AG04450 (cell line): Measurements from ENCODE around the gene ARFIP1. TPM values are rescaled to one million over a fixed set of nuclear protein-coding genes. Genes with fewer than 3 reads are reported as not detected.
"Not testable (repeated sequence)": the region's sequence is repeated elsewhere in the genome, so short reads cannot be mapped to it uniquely, and the experiment has no call there.

Experiments used
- CTCF ChIA-PET: fragments of 300-600, 350-600 bp; formaldehyde crosslinking; extraction: SDS; loops from one replicate; lab custom pipeline; 2022; ENCODE audit warnings: antibody characterized with exemption, inconsistent platforms; lab: Charles Lee
- POLR2A ChIA-PET: fragments of 350-600 bp; formaldehyde crosslinking; extraction: SDS; loops from one replicate; lab custom pipeline; 2021; ENCODE audit warnings: antibody characterized with exemption, inconsistent platforms; lab: Yijun Ruan, JAX
- DNase-seq: peaks from one replicate; pipeline ENCODE4 v3.0.0-alpha.2; 2011; ENCODE audit warnings: low read depth, low spot score
- H3K27ac ChIP-seq: one replicate; pipeline ENCODE4 v1.5.1; 2012; ENCODE audit warnings: low read depth, low read length, control low read depth
- H3K27me3 ChIP-seq: one replicate; pipeline ENCODE4 v1.6.0; 2012; ENCODE audit warnings: low read length; ENCODE audit not compliant: control insufficient read depth, insufficient read depth
- H3K4me3 ChIP-seq: 2 replicates; pipeline ENCODE4 v1.5.1; 2011; ENCODE audit warnings: mild to moderate bottlenecking, low read depth, low read length, control low read depth
- H3K9me3 ChIP-seq: 2 replicates; pipeline ENCODE4 v1.5.1; 2012; ENCODE audit warnings: low read length; ENCODE audit not compliant: control insufficient read depth, insufficient read depth
- polyA plus RNA-seq: library from polyadenylated mRNA; depleted of rRNA; stranded (reverse); fragments of >200 nt; gene quantifications from 2 replicates; pipeline ENCODE4 v1.2.3, GENCODE V29; 2011
- TF ChIP-seq, protein P1 (sequence below): IDR thresholded peaks from 2 replicates; pipeline ENCODE4 v1.5.1; 2011; ENCODE audit warnings: low read depth, low read length, control low read depth, inconsistent platforms

ARFIP1 gene
- polyA plus RNA-seq, 1 experiment, result 42.0 TPM

DNA sequence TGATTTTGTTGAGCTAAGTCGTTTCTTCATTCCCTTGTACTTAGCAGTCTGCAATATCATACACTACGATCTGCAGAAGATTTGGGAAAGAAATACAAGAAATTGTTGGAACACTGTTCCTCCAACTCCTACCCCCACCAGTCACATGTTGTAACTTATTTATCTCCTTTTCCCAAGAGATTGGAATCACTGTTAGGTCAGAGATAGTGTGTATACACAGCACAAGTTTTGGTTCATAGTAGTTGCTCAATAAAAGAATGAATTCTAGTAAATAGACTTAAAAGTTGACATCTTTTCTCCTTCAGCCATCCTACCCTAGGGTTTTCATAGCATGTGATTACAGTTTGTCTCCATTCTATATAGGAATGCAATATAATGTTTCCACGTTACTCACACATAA is 68.8 kb downstream of the ARFIP1 start:
- CTCF ChIA-PET, result interaction anchor here (0.8 to 7.2 kb wide), 6 partner anchors 28 to 348 kb away, joined by 3 to 148 read pairs (median 4); no protein-coding TSS in a partner anchor
- H3K27ac ChIP-seq, result no peak overlapping the region
- H3K4me3 ChIP-seq, result no peak overlapping the region
- DNase-seq, result no peak
- TF ChIP-seq, protein P1, sequence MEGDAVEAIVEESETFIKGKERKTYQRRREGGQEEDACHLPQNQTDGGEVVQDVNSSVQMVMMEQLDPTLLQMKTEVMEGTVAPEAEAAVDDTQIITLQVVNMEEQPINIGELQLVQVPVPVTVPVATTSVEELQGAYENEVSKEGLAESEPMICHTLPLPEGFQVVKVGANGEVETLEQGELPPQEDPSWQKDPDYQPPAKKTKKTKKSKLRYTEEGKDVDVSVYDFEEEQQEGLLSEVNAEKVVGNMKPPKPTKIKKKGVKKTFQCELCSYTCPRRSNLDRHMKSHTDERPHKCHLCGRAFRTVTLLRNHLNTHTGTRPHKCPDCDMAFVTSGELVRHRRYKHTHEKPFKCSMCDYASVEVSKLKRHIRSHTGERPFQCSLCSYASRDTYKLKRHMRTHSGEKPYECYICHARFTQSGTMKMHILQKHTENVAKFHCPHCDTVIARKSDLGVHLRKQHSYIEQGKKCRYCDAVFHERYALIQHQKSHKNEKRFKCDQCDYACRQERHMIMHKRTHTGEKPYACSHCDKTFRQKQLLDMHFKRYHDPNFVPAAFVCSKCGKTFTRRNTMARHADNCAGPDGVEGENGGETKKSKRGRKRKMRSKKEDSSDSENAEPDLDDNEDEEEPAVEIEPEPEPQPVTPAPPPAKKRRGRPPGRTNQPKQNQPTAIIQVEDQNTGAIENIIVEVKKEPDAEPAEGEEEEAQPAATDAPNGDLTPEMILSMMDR, result no peak
- H3K9me3 ChIP-seq, result peaks cover 3% of the 10 kb centered on the region; the same call in 1 of the 2 replicates
- no peaks in the 10 kb centered on the region for H3K27me3 ChIP-seq
- POLR2A ChIA-PET, result no interaction called here

DNA sequence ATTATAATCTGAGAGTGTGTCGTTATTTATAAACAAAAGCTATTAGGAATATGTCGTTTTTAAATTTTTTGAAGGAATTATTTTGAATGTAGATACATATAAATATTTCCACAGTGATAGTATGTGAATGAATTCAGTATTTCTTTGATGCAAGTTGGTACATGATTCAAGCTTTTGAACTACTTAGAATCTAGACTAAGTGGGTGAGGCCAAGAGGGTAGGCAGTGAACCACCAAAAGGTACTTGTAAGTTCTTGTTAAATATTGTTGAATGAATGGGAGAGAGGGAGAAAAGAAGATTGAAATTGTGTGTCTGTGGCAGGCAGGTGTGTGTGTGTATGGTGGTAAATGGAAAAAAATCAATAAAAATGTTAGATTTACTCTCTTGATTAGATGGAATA is 69.6 kb downstream of the ARFIP1 start:
- TF ChIP-seq, protein P1, result no peak
- H3K27me3 ChIP-seq, result no peaks in the 10 kb centered on the region
- DNase-seq, result no peak
- H3K4me3 ChIP-seq, result no peak overlapping the region
- H3K9me3 ChIP-seq, result peaks cover 3% of the 10 kb centered on the region; the same call in 1 of the 2 replicates
- ChIA-PET CTCF (interaction anchor here (0.8 to 7.2 kb wide), 4 partner anchors 235 to 348 kb away, joined by 3 to 148 read pairs (median 48); no protein-coding TSS in a partner anchor), POLR2A (no interaction called here)
- no peak overlapping the region for H3K27ac ChIP-seq

DNA sequence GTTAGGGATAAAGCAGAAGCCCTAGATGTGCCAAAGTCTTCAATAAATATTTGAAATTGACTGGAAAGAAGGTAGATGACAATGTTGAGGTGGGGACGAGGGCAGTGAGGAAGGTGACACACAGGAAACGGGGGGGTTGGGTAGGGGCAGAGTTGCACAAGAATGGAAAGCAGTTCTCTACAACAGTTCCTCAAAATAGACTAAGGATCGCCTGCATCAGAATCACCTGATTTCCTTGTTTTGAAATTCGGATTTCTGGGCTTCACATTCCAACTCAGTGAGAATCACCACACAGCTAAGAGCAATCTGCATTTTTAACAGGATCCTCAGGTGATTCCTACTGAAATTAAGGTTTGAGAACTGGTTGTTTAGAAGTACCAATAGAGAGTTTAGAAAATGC is 70.6 kb downstream of the ARFIP1 start:
- Histone ChIP-seq H3K9me3 (peaks cover 9% of the 10 kb centered on the region; the same call in 1 of the 2 replicates), H3K27ac (no peak overlapping the region), H3K27me3 (no peaks in the 10 kb centered on the region), H3K4me3 (no peak overlapping the region)
- TF ChIP-seq, protein P1, result no peak
- POLR2A ChIA-PET, result no interaction called here
- DNase-seq, result no peak
- CTCF ChIA-PET, result interaction anchor here (2.9 to 7.2 kb wide), 2 partner anchors 234 to 277 kb away, joined by 17 to 148 read pairs; no protein-coding TSS in a partner anchor

DNA sequence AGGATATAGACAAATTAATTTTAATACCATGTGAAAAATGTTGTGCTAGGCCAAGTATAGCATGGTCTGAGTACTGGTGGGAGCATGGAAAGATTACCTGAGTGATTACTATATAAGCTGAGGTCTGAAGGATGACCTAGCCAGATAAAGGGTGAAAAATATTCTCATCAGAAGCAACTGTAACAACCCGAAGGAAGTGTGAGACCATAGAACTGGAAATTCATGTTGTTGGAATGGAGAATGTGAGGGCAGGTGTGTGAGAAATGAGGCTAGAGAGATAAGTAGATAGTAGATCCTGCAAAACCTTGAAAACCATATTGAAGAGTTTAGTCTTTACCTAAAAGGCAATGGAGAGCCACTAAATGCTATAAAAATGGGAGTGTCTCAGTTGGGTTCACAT is 71.5 kb downstream of the ARFIP1 start:
- Histone ChIP-seq H3K9me3 (peaks cover 9% of the 10 kb centered on the region; the same call in 1 of the 2 replicates), H3K4me3 (no peak overlapping the region), H3K27ac (no peak overlapping the region), H3K27me3 (no peaks in the 10 kb centered on the region)
- POLR2A ChIA-PET, result no interaction called here
- DNase-seq, result no peak
- CTCF ChIA-PET, result interaction anchor here (2.9 to 7.2 kb wide), 2 partner anchors 234 to 276 kb away, joined by 17 to 148 read pairs; no protein-coding TSS in a partner anchor
- TF ChIP-seq, protein P1, result no peak

DNA sequence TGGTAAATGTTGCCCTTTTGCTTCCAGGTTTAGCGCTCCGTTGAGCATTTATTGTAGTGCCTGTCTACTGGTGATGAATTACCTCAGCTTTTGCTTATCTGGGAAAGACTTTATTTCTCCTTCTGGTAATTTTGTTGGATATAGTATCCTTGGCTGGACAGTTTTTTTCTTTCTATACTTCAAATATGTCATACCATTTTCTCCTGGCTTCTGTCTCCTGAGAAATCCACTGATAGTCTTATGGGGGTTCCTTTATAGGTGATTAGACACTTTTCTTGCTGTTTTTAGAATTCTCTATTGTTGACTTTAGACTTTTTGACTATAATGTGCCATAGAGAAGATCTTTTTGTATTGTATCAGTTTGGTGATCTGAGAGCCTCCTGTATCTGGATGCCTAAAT is 73.5 kb downstream of the ARFIP1 start:
- ChIA-PET POLR2A (no interaction called here), CTCF (interaction anchor here (0.6 to 7.2 kb wide), 2 partner anchors 231 to 405 kb away, joined by 3 to 148 read pairs; no protein-coding TSS in a partner anchor)
- TF ChIP-seq, protein P1, result no peak
- no peaks in the 10 kb centered on the region for H3K27me3 ChIP-seq
- no peak overlapping the region for H3K4me3 ChIP-seq
- H3K9me3 ChIP-seq, result peaks cover 9% of the 10 kb centered on the region; the same call in 1 of the 2 replicates
- DNase-seq, result no peak
- H3K27ac ChIP-seq, result no peak overlapping the region

DNA sequence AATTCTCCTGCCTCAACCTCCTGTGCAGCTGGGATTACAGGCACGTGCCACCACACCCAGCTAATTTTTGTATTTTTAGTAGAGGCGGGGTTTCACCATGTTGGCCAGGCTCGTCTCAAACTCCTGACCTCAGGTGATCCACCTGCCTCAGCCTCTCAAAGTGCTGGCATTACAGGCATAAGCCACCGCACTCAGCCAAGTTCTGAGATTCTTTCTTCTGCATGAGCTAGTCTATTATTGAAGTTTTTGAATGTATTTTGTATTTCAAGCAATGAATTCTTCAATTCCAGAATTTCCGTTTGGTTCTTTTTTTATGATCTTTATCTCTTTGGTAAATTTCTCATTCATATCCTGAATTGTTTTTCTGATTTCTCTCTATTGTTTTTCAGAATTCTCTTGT is 74.3 kb downstream of the ARFIP1 start:
- H3K4me3 ChIP-seq, H3K27ac ChIP-seq, H3K9me3 ChIP-seq, H3K27me3 ChIP-seq, CTCF ChIA-PET, POLR2A ChIA-PET, DNase-seq: not testable (repeated sequence)
